GM10248 (cell line): ENCODE results near the gene SHANK3.
"Not testable (repeated sequence)": the region's sequence is repeated elsewhere in the genome, so short reads cannot be mapped to it uniquely, and the experiment has no call there.

ENCODE experiments used
- CTCF ChIA-PET: fragments of 300-600 bp; sonication (Branson Sonifier 250); formaldehyde crosslinking; extraction: SDS; loops from one replicate; lab custom pipeline; 2021; ENCODE audit warnings: antibody characterized with exemption; lab: Yijun Ruan, JAX
- POLR2A ChIA-PET: fragments of 350-650 bp; sonication (Branson Sonifier 250); formaldehyde crosslinking; extraction: SDS; loops from one replicate; lab custom pipeline; 2020; ENCODE audit warnings: antibody characterized with exemption; lab: Yijun Ruan, JAX
- DNase-seq: peaks from one replicate; pipeline ENCODE4 v3.0.0; 2012; ENCODE audit errors: extremely low spot score
- TF ChIP-seq, protein P1 (sequence below): IDR thresholded peaks from 2 replicates; pipeline ENCODE4 v1.5.1; 2012; ENCODE audit warnings: mild to moderate bottlenecking, low read depth; ENCODE audit errors: extremely low read depth, missing control alignments, control extremely low read depth

Gene SHANK3

DNA sequence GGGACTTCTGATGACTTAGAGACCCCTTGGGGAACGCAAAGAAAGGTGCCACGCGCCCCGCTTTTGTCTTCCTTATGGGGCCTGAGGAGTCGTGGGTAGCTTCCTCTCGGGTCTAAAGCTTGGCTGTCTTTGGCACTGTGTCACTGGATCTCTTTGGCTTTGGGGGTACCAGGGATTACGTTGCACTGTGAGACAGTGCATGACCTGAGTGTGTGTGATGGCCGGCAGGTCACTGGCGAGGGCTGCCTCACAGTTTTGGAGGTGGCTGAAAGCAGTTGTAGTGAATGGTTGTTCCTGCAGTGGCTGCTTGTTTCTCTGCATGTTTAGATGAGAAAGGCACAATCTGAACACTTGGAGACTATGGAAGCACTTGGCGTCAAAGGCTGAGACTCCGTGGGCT is 38.9 kb upstream of the SHANK3 start:
- TF ChIP-seq, protein P1, sequence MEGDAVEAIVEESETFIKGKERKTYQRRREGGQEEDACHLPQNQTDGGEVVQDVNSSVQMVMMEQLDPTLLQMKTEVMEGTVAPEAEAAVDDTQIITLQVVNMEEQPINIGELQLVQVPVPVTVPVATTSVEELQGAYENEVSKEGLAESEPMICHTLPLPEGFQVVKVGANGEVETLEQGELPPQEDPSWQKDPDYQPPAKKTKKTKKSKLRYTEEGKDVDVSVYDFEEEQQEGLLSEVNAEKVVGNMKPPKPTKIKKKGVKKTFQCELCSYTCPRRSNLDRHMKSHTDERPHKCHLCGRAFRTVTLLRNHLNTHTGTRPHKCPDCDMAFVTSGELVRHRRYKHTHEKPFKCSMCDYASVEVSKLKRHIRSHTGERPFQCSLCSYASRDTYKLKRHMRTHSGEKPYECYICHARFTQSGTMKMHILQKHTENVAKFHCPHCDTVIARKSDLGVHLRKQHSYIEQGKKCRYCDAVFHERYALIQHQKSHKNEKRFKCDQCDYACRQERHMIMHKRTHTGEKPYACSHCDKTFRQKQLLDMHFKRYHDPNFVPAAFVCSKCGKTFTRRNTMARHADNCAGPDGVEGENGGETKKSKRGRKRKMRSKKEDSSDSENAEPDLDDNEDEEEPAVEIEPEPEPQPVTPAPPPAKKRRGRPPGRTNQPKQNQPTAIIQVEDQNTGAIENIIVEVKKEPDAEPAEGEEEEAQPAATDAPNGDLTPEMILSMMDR, result no peak
- DNase-seq, result no peak
- POLR2A ChIA-PET, result no interaction called here
- CTCF ChIA-PET, result interaction anchor here (0.8 to 1.6 kb wide), 3 partner anchors 12 to 71 kb away, joined by 3 to 5 read pairs (median 4); partner anchors contain the start of gene SYCE3

DNA sequence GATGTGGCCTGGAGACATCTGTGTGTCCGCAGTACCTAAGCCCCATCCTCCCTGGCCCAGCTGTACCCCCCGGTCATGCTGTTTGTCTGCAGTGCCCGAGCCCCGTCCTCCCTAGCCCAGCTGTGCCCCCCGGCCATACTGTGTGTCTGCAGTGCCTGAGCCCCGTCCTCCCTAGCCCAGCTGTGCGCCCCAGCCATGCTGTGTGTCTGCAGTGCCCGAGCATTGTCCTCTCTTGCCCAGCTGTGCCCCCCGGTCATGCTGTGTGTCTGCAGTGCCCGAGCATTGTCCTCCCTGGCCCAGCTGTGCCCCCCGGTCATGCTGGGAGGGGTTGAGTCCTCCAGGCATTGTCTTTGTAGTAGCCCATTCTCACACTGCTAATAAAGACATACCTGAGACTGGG is 37.0 kb upstream of the SHANK3 start:
- TF ChIP-seq, protein P1, result no peak
- ChIA-PET POLR2A (no interaction called here), CTCF (interaction anchor here (1.2 kb wide), 1 partner anchor 14 kb away, joined by 3 read pairs; no protein-coding TSS in a partner anchor)

DNA sequence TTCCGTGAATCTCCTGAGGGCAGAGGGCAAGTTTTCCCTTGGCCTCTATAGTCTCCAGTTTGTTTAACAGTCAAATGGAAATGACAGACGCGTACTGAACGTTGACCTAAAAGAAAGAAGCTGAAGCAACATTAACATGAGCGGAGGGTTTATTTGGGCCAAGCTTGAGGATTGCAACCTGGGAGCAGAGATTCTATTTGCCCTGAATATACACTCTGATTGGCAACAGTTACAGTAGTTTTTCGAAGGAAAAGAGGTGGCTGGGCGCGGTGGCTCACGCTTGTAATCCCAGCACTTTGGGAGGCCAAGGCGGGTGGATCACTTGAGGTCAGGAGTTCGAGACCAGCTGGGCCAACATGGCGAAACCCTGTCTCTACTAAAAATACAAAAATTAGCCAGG is 32.3 kb upstream of the SHANK3 start:
- POLR2A ChIA-PET, DNase-seq, CTCF ChIA-PET: not testable (repeated sequence)

More for the DNA sequence above, 37.0 kb upstream of the SHANK3 start:
- no peak for DNase-seq

DNA sequence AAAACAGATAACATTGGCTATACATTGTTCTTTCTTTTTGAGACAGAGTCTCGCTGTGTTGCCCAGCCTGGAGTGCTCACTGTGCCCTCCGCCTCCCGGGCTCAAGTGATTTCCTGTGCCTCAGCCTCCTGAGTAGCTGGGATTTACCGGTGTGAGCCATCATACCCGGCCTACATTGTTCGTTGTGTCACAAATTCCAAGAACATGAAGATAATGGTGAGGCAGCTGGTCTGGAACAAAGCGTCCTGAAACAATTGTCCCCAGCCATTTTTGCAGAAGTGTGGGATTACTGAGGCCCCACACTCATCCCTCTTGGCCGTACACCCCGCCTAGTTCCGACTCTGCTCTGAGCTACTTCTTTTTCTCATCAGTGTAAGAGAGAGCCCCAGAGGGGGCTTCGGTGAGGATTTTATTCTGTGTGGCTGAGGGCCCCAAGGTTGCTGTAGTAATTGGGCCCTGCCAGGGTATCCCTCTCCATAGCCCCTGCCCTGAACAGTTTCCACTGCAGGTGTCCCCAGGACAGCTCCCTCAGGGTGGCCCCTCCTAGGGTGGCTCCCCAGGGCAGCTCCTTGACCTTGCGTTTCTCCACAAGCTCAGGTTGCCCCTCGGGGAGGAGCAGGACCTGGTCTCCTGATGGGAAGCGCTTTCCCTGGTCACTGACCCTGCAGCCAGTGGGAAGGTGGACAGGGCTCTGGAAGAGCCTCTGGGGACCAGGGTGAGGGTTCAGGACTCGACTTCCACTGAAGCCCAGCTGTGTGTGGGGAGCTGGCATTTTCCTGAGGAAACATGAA is 31.6 kb upstream of the SHANK3 start:
- ChIA-PET POLR2A (no interaction called here), CTCF (interaction anchor here (1.9 kb wide), 1 partner anchor 29 kb away, joined by 4 read pairs; no protein-coding TSS in a partner anchor)

DNA sequence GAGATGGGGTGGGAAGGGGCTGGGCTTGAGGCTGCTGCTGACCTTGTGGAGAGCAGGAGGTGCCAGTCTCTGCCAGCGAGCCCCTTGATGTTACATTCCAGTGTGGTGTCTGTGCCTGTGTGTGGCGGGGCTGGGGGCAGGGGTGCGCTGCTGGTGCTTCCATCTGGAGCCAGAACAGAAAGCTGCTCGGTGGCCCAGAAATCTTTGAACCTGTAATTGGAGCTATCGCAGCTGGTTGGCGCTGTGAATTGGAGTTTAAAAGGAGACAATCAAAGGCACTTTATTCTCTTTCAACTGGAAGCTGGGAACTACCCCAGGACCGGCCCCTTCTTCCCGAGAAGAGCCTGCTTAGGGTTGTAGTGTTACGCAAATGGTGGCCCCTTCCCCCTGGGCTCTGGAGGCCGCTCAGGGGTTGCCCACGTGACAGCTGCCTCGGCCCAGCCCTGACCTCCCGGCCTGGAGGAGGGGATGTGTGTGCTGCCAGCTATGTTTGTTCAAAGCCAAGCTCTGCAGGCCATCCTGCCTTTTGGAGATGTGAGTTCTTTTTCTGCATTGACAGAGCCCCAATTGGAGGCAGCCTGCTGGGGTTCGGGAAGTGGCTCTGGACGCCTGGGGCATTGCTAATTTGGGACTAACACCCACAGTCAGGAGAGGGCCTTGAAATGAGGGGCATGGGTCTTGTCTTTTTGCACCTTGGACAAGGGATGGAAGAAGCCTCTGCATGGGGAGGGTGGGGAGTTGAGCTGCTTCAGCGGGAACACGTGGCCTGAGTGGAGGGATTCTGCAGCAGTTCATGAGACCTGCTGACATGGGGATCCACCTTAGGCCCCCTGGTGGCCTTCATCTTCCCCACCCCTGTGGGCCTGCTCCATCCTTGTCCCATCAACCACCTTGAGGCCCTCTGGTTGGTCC is 30.7 kb upstream of the SHANK3 start:
- TF ChIP-seq, protein P1, result no peak
- CTCF ChIA-PET, result interaction anchor here (1.9 kb wide), 1 partner anchor 28 kb away, joined by 4 read pairs; no protein-coding TSS in a partner anchor
- POLR2A ChIA-PET, result no interaction called here
- DNase-seq, result no peak

More for the DNA sequence above, 31.6 kb upstream of the SHANK3 start:
- no peak for DNase-seq
- TF ChIP-seq, protein P1, result no peak

DNA sequence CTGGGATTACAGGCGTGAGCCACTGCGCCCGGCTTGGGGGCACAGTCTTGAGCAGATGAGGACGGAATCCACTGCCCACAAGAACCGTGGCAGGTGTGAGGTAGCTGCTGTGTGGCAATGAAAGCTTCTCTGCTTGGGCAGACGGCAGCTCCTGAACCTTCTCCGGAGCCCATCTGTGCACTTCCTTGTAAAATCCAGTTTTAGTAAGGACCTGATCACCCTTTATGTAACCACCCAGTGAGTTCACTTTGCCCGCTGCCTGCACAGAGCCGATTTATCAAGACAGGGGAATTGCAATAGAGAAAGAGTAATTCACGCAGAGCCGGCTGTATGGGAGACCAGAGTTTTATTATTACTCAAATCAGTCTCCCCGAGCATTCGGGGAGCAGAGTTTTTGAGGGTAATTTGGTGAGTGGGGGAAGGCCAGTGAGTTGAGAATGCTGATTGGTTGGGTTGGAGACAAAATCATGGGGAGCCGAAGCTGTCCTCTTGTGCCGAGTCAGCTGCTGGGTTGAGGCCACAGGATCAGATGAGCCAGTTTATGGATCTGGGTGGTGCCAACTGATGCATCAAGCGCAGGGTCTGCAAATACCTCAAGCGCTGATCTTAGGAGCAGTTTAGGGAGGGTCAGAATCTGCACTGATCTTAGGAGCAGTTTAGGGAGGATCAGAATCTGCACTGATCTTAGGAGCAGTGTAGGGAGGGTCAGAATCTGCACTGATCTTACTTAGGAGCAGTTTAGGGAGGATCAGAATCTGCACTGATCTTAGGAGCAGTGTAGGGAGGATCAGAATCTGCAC is 29.4 kb upstream of the SHANK3 start:
- CTCF ChIA-PET, DNase-seq, POLR2A ChIA-PET: not testable (repeated sequence)

DNA sequence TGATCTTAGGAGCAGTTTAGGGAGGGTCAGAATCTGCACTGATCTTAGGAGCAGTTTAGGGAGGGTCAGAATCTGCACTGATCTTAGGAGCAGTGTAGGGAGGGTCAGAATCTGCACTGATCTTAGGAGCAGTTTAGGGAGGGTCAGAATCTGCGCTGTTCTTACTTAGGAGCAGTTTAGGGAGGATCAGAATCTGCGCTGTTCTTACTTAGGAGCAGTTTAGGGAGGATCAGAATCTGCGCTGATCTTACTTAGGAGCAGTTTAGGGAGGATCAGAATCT is 28.9 kb upstream of the SHANK3 start:
- DNase-seq, POLR2A ChIA-PET: not testable (repeated sequence)
- CTCF ChIA-PET, result interaction anchor here (1.8 kb wide), 1 partner anchor 23 kb away, joined by 6 read pairs; no protein-coding TSS in a partner anchor

DNA sequence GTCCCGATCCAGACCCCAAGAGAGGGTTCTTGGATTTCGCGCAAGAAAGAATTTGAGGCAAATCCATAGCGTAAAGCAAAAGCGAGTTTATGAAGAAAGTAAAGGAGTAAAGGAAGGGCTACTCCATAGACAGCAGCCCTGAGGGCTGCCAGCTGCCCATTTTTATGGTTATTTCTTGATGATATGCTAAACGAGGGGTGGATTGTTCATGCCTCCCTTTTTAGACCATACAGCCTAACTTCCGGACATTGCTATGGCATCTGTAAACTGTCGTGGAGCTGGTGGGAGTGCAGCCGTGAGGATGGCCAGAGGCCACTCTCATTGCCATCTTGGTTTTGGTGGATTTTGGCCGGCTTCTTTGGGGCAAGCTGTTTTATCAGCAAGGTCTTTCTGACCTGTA is 19.4 kb upstream of the SHANK3 start:
- no peak for DNase-seq
- ChIA-PET POLR2A (no interaction called here), CTCF (no interaction called here)
- TF ChIP-seq, protein P1, result no peak

DNA sequence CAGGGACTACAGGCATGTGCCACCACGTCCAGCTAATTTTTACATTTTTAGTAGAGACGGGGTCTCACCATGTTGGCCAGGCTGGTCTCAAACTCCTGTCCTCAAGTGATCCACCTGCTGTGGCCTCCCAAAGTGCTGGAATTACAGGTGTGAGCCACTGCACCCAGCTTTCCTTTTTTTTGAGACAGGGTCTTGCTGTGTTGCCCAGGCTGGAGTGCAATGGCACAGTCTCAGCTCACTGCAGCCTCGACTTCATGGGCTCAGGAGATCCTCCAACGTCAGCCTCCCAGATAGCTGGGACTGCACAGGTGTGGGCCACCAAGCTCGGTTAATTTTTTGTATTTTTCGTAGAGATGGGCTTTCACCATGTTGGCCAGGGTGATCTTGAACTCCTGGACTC is 18.0 kb upstream of the SHANK3 start:
- POLR2A ChIA-PET, CTCF ChIA-PET, DNase-seq: not testable (repeated sequence)
